Suprapubic skin (tissue), 4 donors: ENCODE data around the gene SPOCK1. TPM values are rescaled to one million over a fixed set of nuclear protein-coding genes. Genes with fewer than 3 reads are reported as not detected.

Experiments used
- DNase-seq, 2 donors: peaks; one replicate each; pipeline ENCODE4 v3.0.0-alpha.2; 2019; ENCODE audit warnings: low spot score in 2 of 2
- H3K27ac ChIP-seq: fragments of 200-600 bp; sonication (generic); one replicate; pipeline ENCODE4 v1.5.1; 2019
- H3K27me3 ChIP-seq: fragments of 200-600 bp; sonication (generic); one replicate; pipeline ENCODE4 v1.5.1; 2019
- H3K36me3 ChIP-seq: fragments of 200-600 bp; sonication (generic); one replicate; pipeline ENCODE4 v1.5.1; 2019
- H3K4me1 ChIP-seq: fragments of 200-600 bp; sonication (generic); one replicate; pipeline ENCODE4 v1.5.1; 2019
- H3K4me3 ChIP-seq: fragments of 200-600 bp; sonication (generic); one replicate; pipeline ENCODE4 v1.5.1; 2019; ENCODE audit warnings: mild to moderate bottlenecking
- H3K9me3 ChIP-seq: fragments of 200-600 bp; sonication (generic); one replicate; pipeline ENCODE4 v1.5.1; 2019
- CTCF ChIP-seq, 2 donors: fragments of 200-600 bp in 1 of 2; fragments of 450-650 bp in 1 of 2; sonication (generic) in 1 of 2; IDR thresholded peaks; one replicate each; pipeline ENCODE4 v1.5.1; 2016 to 2019; ENCODE audit warnings: antibody characterized with exemption in 2 of 2, mild to moderate bottlenecking in 1 of 2, moderate library complexity in 1 of 2
- EP300 ChIP-seq: sonication (generic); formaldehyde crosslinking; IDR thresholded peaks from one replicate; pipeline ENCODE4 v1.6.1; 2017; ENCODE audit warnings: antibody characterized with exemption
- POLR2A ChIP-seq, 2 donors: fragments of 450-650 bp; IDR thresholded peaks; one replicate each; pipeline ENCODE4 v1.6.1; 2017; ENCODE audit warnings: antibody characterized with exemption in 2 of 2, mild to moderate bottlenecking in 2 of 2, moderate library complexity in 2 of 2
- POLR2AphosphoS5 ChIP-seq, 3 donors: sonication (generic); formaldehyde crosslinking; IDR thresholded peaks; one replicate each; pipeline ENCODE4 v1.6.1; 2017; ENCODE audit warnings: antibody characterized with exemption in 3 of 3
- WGBS: methylation state at CpG from one replicate; pipeline ENCODE4 v1.1.5; 2018; 5-methylcytosine and 5-hydroxymethylcytosine counted together
- total RNA-seq, 4 donors: library from RNA; depleted of rRNA; stranded (reverse); fragments of >200 nt; gene quantifications; one replicate each; pipeline ENCODE4 v1.1.0, GENCODE V29; 2016

The SPOCK1 gene
- total RNA-seq, 4 donors from 2014 or later = 3.9 to 11.6 (median 5.4) TPM

- no peak for DNase-seq
- TF ChIP-seq POLR2A (IDR thresholded peaks at IDR 0.05) (no peak), EP300 (no peak), POLR2AphosphoS5 (IDR thresholded peaks at IDR 0.05) (no peak), CTCF (IDR thresholded peaks at IDR 0.05) (no peak)
- no peak overlapping the region for H3K4me3 ChIP-seq
- H3K36me3 ChIP-seq = no peaks in the 10 kb centered on the region
- 75% methylated on average over 1 of the region's 1 CpG for WGBS
- H3K4me1 ChIP-seq = no peaks in the 10 kb centered on the region
- H3K9me3 ChIP-seq = peaks cover 6% of the 10 kb centered on the region
- no peaks in the 10 kb centered on the region for H3K27me3 ChIP-seq
- no peak overlapping the region for H3K27ac ChIP-seq
These were observed 110.1 kb downstream of the SPOCK1 start for GRCh38 chr5:137389042-137389441.

- no peak for DNase-seq
- H3K9me3 ChIP-seq = peaks cover 6% of the 10 kb centered on the region
- H3K36me3 ChIP-seq = no peaks in the 10 kb centered on the region
- no peaks in the 10 kb centered on the region for H3K27me3 ChIP-seq
- H3K4me3 ChIP-seq = no peak overlapping the region
- 67% methylated on average over 1 of the region's 1 CpG for WGBS
- H3K27ac ChIP-seq = no peak overlapping the region
- no peaks in the 10 kb centered on the region for H3K4me1 ChIP-seq
- TF ChIP-seq POLR2AphosphoS5 (IDR thresholded peaks at IDR 0.05) (no peak), POLR2A (IDR thresholded peaks at IDR 0.05) (no peak), EP300 (no peak), CTCF (IDR thresholded peaks at IDR 0.05) (no peak)
These were observed 114.1 kb downstream of the SPOCK1 start for GRCh38 chr5:137385064-137385463.

GRCh38 chr5:137383909-137384308, 115.2 kb downstream of the SPOCK1 start:
- Histone ChIP-seq H3K27ac (no peak overlapping the region), H3K36me3 (no peaks in the 10 kb centered on the region), H3K4me3 (no peak overlapping the region), H3K27me3 (peaks cover 2% of the 10 kb centered on the region), H3K9me3 (peaks cover 6% of the 10 kb centered on the region), H3K4me1 (no peaks in the 10 kb centered on the region)
- 100% methylated on average over 1 of the region's 1 CpG for WGBS
- DNase-seq = no peak
- no peak for TF ChIP-seq POLR2AphosphoS5 (IDR thresholded peaks at IDR 0.05)
- TF ChIP-seq CTCF (IDR thresholded peaks at IDR 0.05) = no peak
- TF ChIP-seq POLR2A (IDR thresholded peaks at IDR 0.05) = no peak
- TF ChIP-seq EP300 = no peak

GRCh38 chr5:137381555-137381954, 117.6 kb downstream of the SPOCK1 start:
- Histone ChIP-seq H3K27me3 (peaks cover 3% of the 10 kb centered on the region), H3K9me3 (peaks cover 6% of the 10 kb centered on the region)
- WGBS = 100% methylated on average over 1 of the region's 1 CpG

GRCh38 chr5:137379555-137380286, 119.4 kb downstream of the SPOCK1 start:
- H3K9me3 ChIP-seq = no peaks in the 10 kb centered on the region
- no peaks in the 10 kb centered on the region for H3K4me1 ChIP-seq
- no peaks in the 10 kb centered on the region for H3K36me3 ChIP-seq
- H3K4me3 ChIP-seq = no peak overlapping the region
- H3K27me3 ChIP-seq = peaks cover 3% of the 10 kb centered on the region
- TF ChIP-seq POLR2A (IDR thresholded peaks at IDR 0.05) (no peak), EP300 (no peak), CTCF (IDR thresholded peaks at IDR 0.05) (no peak), POLR2AphosphoS5 (IDR thresholded peaks at IDR 0.05) (no peak)
- DNase-seq = no peak
- H3K27ac ChIP-seq = no peak overlapping the region
- WGBS = 82% methylated on average over 5 of the region's 5 CpGs

More at GRCh38 chr5:137381555-137381954, 117.6 kb downstream of the SPOCK1 start:
- H3K4me1 ChIP-seq = no peaks in the 10 kb centered on the region
- no peaks in the 10 kb centered on the region for H3K36me3 ChIP-seq
- no peak overlapping the region for H3K4me3 ChIP-seq
- H3K27ac ChIP-seq = no peak overlapping the region
- no peak for DNase-seq
- no peak for TF ChIP-seq POLR2AphosphoS5 (IDR thresholded peaks at IDR 0.05)
